Endothelial cell of umbilical vein (primary cell): ENCODE results near the gene PPP1R3E. TPM values are rescaled to one million over a fixed set of nuclear protein-coding genes. Genes with fewer than 3 reads are reported as not detected.

Experiments
- BruUV-seq: library from RNA; stranded (reverse); fragments of 400-500 nt; replicated peaks from 2 replicates; lab custom pipeline; 2021; lab: Mats Ljungman, UMichigan
- CTCF ChIA-PET: fragments of 300-600, 350-600 bp; sonication (Branson Sonifier 250); formaldehyde crosslinking; loops from one replicate; lab custom pipeline; 2021; ENCODE audit warnings: antibody characterized with exemption, inconsistent platforms; lab: Charles Lee
- POLR2A ChIA-PET: fragments of 300-600, 350-600 bp; sonication (Branson Sonifier 250); formaldehyde crosslinking; loops from one replicate; lab custom pipeline; 2021; ENCODE audit warnings: antibody characterized with exemption, inconsistent platforms; lab: Charles Lee
- DNase-seq: peaks from one replicate; pipeline ENCODE4 v3.0.0-alpha.2; 2011; ENCODE audit warnings: low read depth, low spot score
- FAIRE-seq: peaks from 2 replicates; lab custom pipeline; 2011; peaks lifted over from hg19 to GRCh38; lab: Jason Lieb, UNC
- H2AFZ ChIP-seq: 2 replicates; pipeline ENCODE4 v1.6.0; 2012; ENCODE audit warnings: low read depth, low read length, control low read depth, inconsistent platforms
- H3K27ac ChIP-seq: 2 replicates; pipeline ENCODE4 v1.5.1; 2011; ENCODE audit warnings: low read depth, mild to moderate bottlenecking, control low read depth, low read length, moderate library complexity; ENCODE audit not compliant: insufficient read depth
- H3K27me3 ChIP-seq, 2 experiments: 2 replicates each; pipeline versions ENCODE4 v1.6.0 to v1.6.1; 2011; ENCODE audit warnings: low read length in 2 of 2, mixed read lengths in 1 of 2; ENCODE audit not compliant: control insufficient read depth in 2 of 2, insufficient read depth in 2 of 2
- H3K36me3 ChIP-seq, 2 experiments: 2 replicates in 1 of 2; 3 replicates in 1 of 2; pipeline ENCODE4 v1.5.1; 2011; ENCODE audit warnings: low read length in 2 of 2, mild to moderate bottlenecking in 1 of 2, moderate library complexity in 1 of 2; ENCODE audit not compliant: control insufficient read depth in 2 of 2, insufficient read depth in 2 of 2; ENCODE audit errors: extremely low read depth in 1 of 2
- H3K4me1 ChIP-seq: 3 replicates; pipeline ENCODE4 v1.5.1; 2011; ENCODE audit warnings: mild to moderate bottlenecking, low read length; ENCODE audit not compliant: control insufficient read depth, insufficient read depth; ENCODE audit errors: extremely low read depth
- H3K4me2 ChIP-seq: 2 replicates; pipeline ENCODE4 v1.6.1; 2011; ENCODE audit warnings: low read length, control low read depth, mixed read lengths; ENCODE audit not compliant: insufficient read depth
- H3K4me3 ChIP-seq, 3 experiments: fragments of 200-600 bp in 1 of 3; sonication (generic), shearing (Covaris generic) in 1 of 3; replicated peaks in 1 of 3; 2 replicates each; pipeline ENCODE4 v1.5.1; 2011 to 2016; ENCODE audit warnings: control low read depth in 3 of 3, low read length in 3 of 3, mild to moderate bottlenecking in 2 of 3, inconsistent platforms in 1 of 3, low read depth in 1 of 3, moderate library complexity in 1 of 3; ENCODE audit not compliant: insufficient read depth in 1 of 3
- H3K79me2 ChIP-seq: 2 replicates; pipeline ENCODE4 v1.6.0; 2012; ENCODE audit warnings: low read length, inconsistent platforms; ENCODE audit not compliant: control insufficient read depth, insufficient read depth
- H3K9ac ChIP-seq: replicated peaks from 2 replicates; pipeline ENCODE3; 2011; ENCODE audit warnings: low read length, control low read depth; ENCODE audit not compliant: insufficient read depth; ENCODE audit errors: extremely low read depth
- H3K9me1 ChIP-seq: replicated peaks from 3 replicates; pipeline ENCODE4 v1.6.0; 2011; ENCODE audit warnings: mild to moderate bottlenecking, low read length; ENCODE audit not compliant: control insufficient read depth, insufficient read depth; ENCODE audit errors: extremely low read depth
- H3K9me3 ChIP-seq: replicated peaks from 2 replicates; pipeline ENCODE4 v1.5.1; 2012; ENCODE audit warnings: low read length, inconsistent platforms; ENCODE audit not compliant: control insufficient read depth, insufficient read depth
- H4K20me1 ChIP-seq: replicated peaks from 2 replicates; pipeline ENCODE3; 2011; ENCODE audit warnings: mild to moderate bottlenecking, low read length; ENCODE audit not compliant: control insufficient read depth, insufficient read depth; ENCODE audit errors: extremely low read depth
- CTCF ChIP-seq, 2 donors: IDR thresholded peaks; 1 replicate in 1 of 2; 2 replicates in 1 of 2; pipeline ENCODE4 v1.5.1; 2011; ENCODE audit warnings: low read length in 2 of 2, mild to moderate bottlenecking in 2 of 2, moderate library complexity in 2 of 2, control low read depth in 1 of 2, inconsistent platforms in 1 of 2, low read depth in 1 of 2; ENCODE audit not compliant: insufficient read depth in 1 of 2; ENCODE audit errors: extremely low read depth in 1 of 2
- EZH2 ChIP-seq: IDR thresholded peaks from 2 replicates; pipeline ENCODE4 v1.6.1; 2012; ENCODE audit warnings: borderline replicate concordance, low read depth, mild to moderate bottlenecking, moderate library complexity, low read length, inconsistent platforms; ENCODE audit not compliant: severe bottlenecking
- FOS ChIP-seq: IDR thresholded peaks from 2 replicates; pipeline ENCODE4 v1.6.1; 2011; ENCODE audit warnings: mild to moderate bottlenecking, low read length, moderate library complexity, borderline replicate concordance; ENCODE audit not compliant: insufficient read depth
- GATA2 ChIP-seq: IDR thresholded peaks from 2 replicates; pipeline ENCODE4 v1.7.0; 2011; ENCODE audit warnings: low read depth, mild to moderate bottlenecking, moderate library complexity, mixed read lengths, low read length; ENCODE audit not compliant: insufficient read length, insufficient read depth
- JUN ChIP-seq: IDR thresholded peaks from 2 replicates; pipeline ENCODE4 v1.6.1; 2011; ENCODE audit warnings: borderline replicate concordance, low read depth; ENCODE audit not compliant: insufficient read length, insufficient read depth
- MAX ChIP-seq: IDR thresholded peaks from 2 replicates; pipeline ENCODE4 v1.6.1; 2011; ENCODE audit not compliant: insufficient read depth, insufficient read length
- MYC ChIP-seq: IDR thresholded peaks from one replicate; pipeline ENCODE4 v1.6.1; 2011; ENCODE audit warnings: mild to moderate bottlenecking, low read depth, low read length
- POLR2A ChIP-seq: IDR thresholded peaks from 2 replicates; pipeline ENCODE4 v1.6.1; 2012; ENCODE audit warnings: low read depth, mild to moderate bottlenecking, control low read depth, low read length
- POLR2AphosphoS5 ChIP-seq: IDR thresholded peaks from 2 replicates; pipeline ENCODE4 v1.6.1; 2012; ENCODE audit warnings: low read depth, mild to moderate bottlenecking, control low read depth, low read length, moderate library complexity; ENCODE audit not compliant: insufficient read depth
- dilution Hi-C: fragments of 300-500 bp; cut with MboI; formaldehyde crosslinking; loops from one replicate; pipeline ENCODE4 v1.15.0; 2019; ENCODE audit warnings: low sequenced_read_pairs; ENCODE audit not compliant: extremely low pct_ligation_motif_present
- intact Hi-C: fragments of 100-400 bp; cut with micrococcal nuclease; formaldehyde crosslinking; loops from one replicate; pipeline ENCODE4 v1.10.0; 2022
- polyA plus RNA-seq, 4 experiments: library from polyadenylated mRNA; depleted of rRNA in 3 of 4; stranded (reverse) in 3 of 4; unstranded in 1 of 4; fragments of >200 nt; gene quantifications; 2 replicates each; pipeline versions ENCODE4 v1.2.1 to v1.2.3, GENCODE V29; 2011 to 2012; ENCODE audit warnings: missing spikeins in 1 of 4
- total RNA-seq: library from RNA; stranded (reverse); gene quantifications from 2 replicates; pipeline ENCODE4 v1.2.3, GENCODE V29; 2021

PPP1R3E gene
- total and polyA plus RNA-seq, 2 donors (not counting 3 experiments of a cell fraction or from before 2014, with no cell fraction given) = 4.3 to 7.4 TPM

DNA sequence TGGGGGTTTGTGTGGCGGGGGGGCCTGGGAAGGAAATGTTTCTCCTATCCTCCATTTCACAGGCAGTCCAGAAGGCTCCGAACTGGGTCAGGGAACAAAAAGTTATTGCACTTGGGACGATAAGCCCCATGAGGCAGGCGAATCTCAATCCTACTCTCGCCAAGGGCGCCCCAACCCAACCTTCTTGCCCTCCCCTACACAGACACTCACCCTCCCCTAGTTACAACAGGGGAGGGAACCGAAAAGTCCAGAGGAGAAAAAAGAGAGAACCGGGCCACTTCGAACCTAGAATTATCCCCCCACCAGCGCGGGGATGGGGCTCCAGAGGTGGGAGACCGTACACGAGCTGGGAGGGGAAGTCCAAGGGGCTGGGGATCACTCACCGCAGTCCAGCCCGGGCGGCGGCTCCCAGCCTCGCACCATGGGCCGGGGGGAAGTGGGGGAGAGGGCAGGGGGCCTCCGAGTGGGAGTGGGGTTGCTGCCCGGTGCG lies 17.1 kb downstream of the PPP1R3E start:
- Histone ChIP-seq H3K36me3 (no peaks in the 10 kb centered on the region), H4K20me1 (no peaks in the 10 kb centered on the region), H3K9me1 (no peaks in the 10 kb centered on the region), H3K4me1 (peaks cover 21% of the 10 kb centered on the region), H2AFZ (peak overlapping the region; percentile 93), H3K4me3 (peak overlapping the region; percentile 79 to 98 (median 94)), H3K79me2 (peaks cover 14% of the 10 kb centered on the region), H3K9me3 (no peaks in the 10 kb centered on the region), H3K27me3 (peaks cover 2 to 12% of the 10 kb centered on the region in 2 experiments), H3K27ac (peak overlapping the region; percentile 62), H3K9ac (peak overlapping the region; percentile 82), H3K4me2 (peak overlapping the region; percentile 96)
- dilution Hi-C loops (no loop called here), intact Hi-C loops (loop anchor here (1.0 to 2.0 kb wide), 4 partner anchors 10 to 184 kb away; partner anchors contain the start of genes NGDN and PABPN1)
- no TSS peak for BruUV-seq
- no peak for FAIRE-seq
- TF ChIP-seq POLR2AphosphoS5 (no peak), GATA2 (no peak), EZH2 (no peak), JUN (no peak), POLR2A (no peak), MYC (no peak), MAX (no peak), FOS (no peak), CTCF (IDR thresholded peaks at IDR 0.05; ENCODE audit: extremely low read depth in 1 of 2, insufficient read depth in 1 of 2, low read depth in 1 of 2, low read length in 2 of 2) (no peak)
- CTCF ChIA-PET = interaction anchor here (1.3 to 4.7 kb wide), 5 partner anchors 9 to 165 kb away, joined by 3 to 36 read pairs (median 9); no protein-coding TSS in a partner anchor
- POLR2A ChIA-PET = no interaction called here
- DNase-seq = no peak
